ENCODE results near the gene CNTNAP4.

CNTNAP4 gene

GRCh38 chr16:76309639-76310335 is 32.6 kb downstream of the CNTNAP4 start:
- DNase-seq = no peak

GRCh38 chr16:76311260-76311659 is 34.1 kb downstream of the CNTNAP4 start:
- no peak for DNase-seq

GRCh38 chr16:76318565-76318964 is 41.4 kb downstream of the CNTNAP4 start:
- DNase-seq = no peak

GRCh38 chr16:76329106-76329505 is 51.9 kb downstream of the CNTNAP4 start:
- DNase-seq = no peak

GRCh38 chr16:76335180-76335974 is 58.2 kb downstream of the CNTNAP4 start:
- DNase-seq = no peak

GRCh38 chr16:76336112-76336511 is 58.9 kb downstream of the CNTNAP4 start:
- DNase-seq = no peak

- no peak for DNase-seq
Measured at GRCh38 chr16:76338472-76338871, 61.3 kb downstream of the CNTNAP4 start.

GRCh38 chr16:76343769-76344168 is 66.6 kb downstream of the CNTNAP4 start:
- DNase-seq = no peak

GRCh38 chr16:76345163-76345661 is 68.0 kb downstream of the CNTNAP4 start:
- no peak for DNase-seq

GRCh38 chr16:76346210-76346609 is 69.0 kb downstream of the CNTNAP4 start:
- no peak for DNase-seq

- DNase-seq = no peak
Measured at GRCh38 chr16:76351441-76351840, 74.2 kb downstream of the CNTNAP4 start.

- no peak for DNase-seq
Measured at GRCh38 chr16:76360404-76360803, 83.2 kb downstream of the CNTNAP4 start.

GRCh38 chr16:76370344-76370743 is 93.1 kb downstream of the CNTNAP4 start:
- no peak for DNase-seq

- DNase-seq = no peak
Measured at GRCh38 chr16:76371441-76371840, 94.2 kb downstream of the CNTNAP4 start.

GRCh38 chr16:76373998-76374397 is 96.8 kb downstream of the CNTNAP4 start:
- no peak for DNase-seq

- no peak for DNase-seq
Measured at GRCh38 chr16:76376988-76377387, 99.8 kb downstream of the CNTNAP4 start.

GRCh38 chr16:76378020-76378419 is 100.8 kb downstream of the CNTNAP4 start:
- no peak for DNase-seq

- no peak for DNase-seq
Measured at GRCh38 chr16:76381096-76381495, 103.9 kb downstream of the CNTNAP4 start.

GRCh38 chr16:76385601-76386230 is 108.5 kb downstream of the CNTNAP4 start:
- no peak for DNase-seq

GRCh38 chr16:76386784-76387183 is 109.6 kb downstream of the CNTNAP4 start:
- no peak for DNase-seq

GRCh38 chr16:76387994-76388393 is 110.8 kb downstream of the CNTNAP4 start:
- DNase-seq = no peak

GRCh38 chr16:76389126-76389525 is 111.9 kb downstream of the CNTNAP4 start:
- DNase-seq = no peak

- no peak for DNase-seq
Measured at GRCh38 chr16:76390476-76390875, 113.3 kb downstream of the CNTNAP4 start.

GRCh38 chr16:76396977-76397376 is 119.8 kb downstream of the CNTNAP4 start:
- DNase-seq = no peak
